ENCODE measurements around the gene SLC6A6. TPM values are rescaled to one million over a fixed set of nuclear protein-coding genes. Genes with fewer than 3 reads are reported as not detected.

SLC6A6 gene
- total RNA-seq, 2 donors from 2014 or later: 4.9 to 5.7 TPM

GRCh38 chr3:14431917-14432834 is 29.8 kb downstream of the SLC6A6 start:
- ATAC-seq: peak; percentile 68
- no peaks in the 10 kb centered on the region for H3K36me3 ChIP-seq (replicated peaks in 1 of 2; ENCODE audit: insufficient read depth in 1 of 2, low read depth in 2 of 2)
- H3K27me3 ChIP-seq: no peaks in the 10 kb centered on the region
- TF ChIP-seq CTCF (IDR thresholded peaks at IDR 0.05) (no peak), POLR2A (IDR thresholded peaks at IDR 0.05) (no peak)
- peak; percentile 42 to 84 (median 72) for DNase-seq
- peak overlapping the region in 3 of 4 donors; percentile 21 to 63 (median 45) for H3K27ac ChIP-seq
- H3K4me1 ChIP-seq: peaks cover 30% of the 10 kb centered on the region
- no peak overlapping the region for H3K4me3 ChIP-seq
- H3K9me3 ChIP-seq: no peaks in the 10 kb centered on the region
- intact Hi-C loops (cut with DNase I): no loop called here
- WGBS, 2 donors: 65 to 74% methylated on average over 12 to 13 of the region's 14 CpGs

GRCh38 chr3:14433106-14433505 is 30.7 kb downstream of the SLC6A6 start:
- WGBS, 2 donors: 92 to 100% methylated on average over 3 to 8 of the region's 8 CpGs
- no peak for DNase-seq
- intact Hi-C loops (cut with DNase I): no loop called here

DNA sequence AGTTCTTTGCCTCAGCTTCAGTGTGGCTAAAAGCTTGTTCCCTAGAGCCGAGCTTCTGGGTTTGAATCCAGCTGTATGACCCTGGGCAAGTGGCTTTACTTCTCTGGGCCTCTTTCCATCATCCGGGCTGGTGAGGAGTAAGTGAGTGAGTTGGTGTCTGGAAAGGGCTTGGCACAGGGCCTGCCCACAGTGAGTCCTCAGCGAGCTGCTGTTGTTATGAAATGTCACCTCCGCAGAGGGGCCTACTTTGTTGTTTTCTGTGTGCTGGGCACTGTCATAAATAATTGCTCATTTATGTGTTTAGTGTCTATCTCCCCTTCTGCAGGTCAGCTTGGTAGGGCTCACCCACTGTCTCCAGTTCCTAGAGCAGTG is 31.7 kb downstream of the SLC6A6 start:
- Histone ChIP-seq H3K27me3 (no peaks in the 10 kb centered on the region), H3K27ac (peak overlapping the region in 1 of 4 donors; percentile 20), H3K4me1 (peaks cover 37% of the 10 kb centered on the region), H3K4me3 (no peak overlapping the region), H3K9me3 (no peaks in the 10 kb centered on the region), H3K36me3 (replicated peaks in 1 of 2; ENCODE audit: insufficient read depth in 1 of 2, low read depth in 2 of 2) (no peaks in the 10 kb centered on the region)
- intact Hi-C loops (cut with DNase I): no loop called here
- TF ChIP-seq POLR2A (IDR thresholded peaks at IDR 0.05) (no peak), CTCF (IDR thresholded peaks at IDR 0.05) (no peak)
- no peak for ATAC-seq
- no peak for DNase-seq
- 59 to 62% methylated on average over 4 of the region's 4 CpGs for WGBS, 2 donors

More at GRCh38 chr3:14433106-14433505, 30.7 kb downstream of the SLC6A6 start:
- TF ChIP-seq CTCF (IDR thresholded peaks at IDR 0.05): no peak
- TF ChIP-seq POLR2A (IDR thresholded peaks at IDR 0.05): no peak
- H3K36me3 ChIP-seq (replicated peaks in 1 of 2; ENCODE audit: insufficient read depth in 1 of 2, low read depth in 2 of 2): no peaks in the 10 kb centered on the region
- peak overlapping the region in 1 of 4 donors; percentile 63 for H3K27ac ChIP-seq
- H3K4me3 ChIP-seq: no peak overlapping the region
- no peak for ATAC-seq
- H3K9me3 ChIP-seq: no peaks in the 10 kb centered on the region
- H3K4me1 ChIP-seq: peaks cover 30% of the 10 kb centered on the region
- no peaks in the 10 kb centered on the region for H3K27me3 ChIP-seq

- peak overlapping the region in 2 of 4 donors; percentile 20 to 35 for H3K27ac ChIP-seq
- peak in 2 of 4 donors; percentile 40 to 55 for DNase-seq
- ATAC-seq: no peak
- intact Hi-C loops (cut with DNase I): no loop called here
- 29 to 33% methylated on average over 8 to 12 of the region's 12 CpGs for WGBS, 2 donors
- no peaks in the 10 kb centered on the region for H3K36me3 ChIP-seq (replicated peaks in 1 of 2; ENCODE audit: insufficient read depth in 1 of 2, low read depth in 2 of 2)
- no peaks in the 10 kb centered on the region for H3K9me3 ChIP-seq
- peaks cover 42% of the 10 kb centered on the region for H3K4me1 ChIP-seq
- TF ChIP-seq POLR2A (IDR thresholded peaks at IDR 0.05) (no peak), CTCF (IDR thresholded peaks at IDR 0.05) (no peak)
- no peak overlapping the region for H3K4me3 ChIP-seq
- no peaks in the 10 kb centered on the region for H3K27me3 ChIP-seq
Measured at GRCh38 chr3:14434498-14435151, 32.2 kb downstream of the SLC6A6 start.

All from body of pancreas (tissue), 4 donors.